GM10248 (cell line): ENCODE results near the gene ZNF594.
"Not testable (repeated sequence)": the region's sequence is repeated elsewhere in the genome, so short reads cannot be mapped to it uniquely, and the experiment has no call there.

Experiments used
- CTCF ChIA-PET: fragments of 300-600 bp; sonication (Branson Sonifier 250); formaldehyde crosslinking; extraction: SDS; loops from one replicate; lab custom pipeline; 2021; ENCODE audit warnings: antibody characterized with exemption; lab: Yijun Ruan, JAX
- POLR2A ChIA-PET: fragments of 350-650 bp; sonication (Branson Sonifier 250); formaldehyde crosslinking; extraction: SDS; loops from one replicate; lab custom pipeline; 2020; ENCODE audit warnings: antibody characterized with exemption; lab: Yijun Ruan, JAX
- DNase-seq: peaks from one replicate; pipeline ENCODE4 v3.0.0; 2012; ENCODE audit errors: extremely low spot score
- TF ChIP-seq, protein P1 (sequence below): IDR thresholded peaks from 2 replicates; pipeline ENCODE4 v1.5.1; 2012; ENCODE audit warnings: mild to moderate bottlenecking, low read depth; ENCODE audit errors: extremely low read depth, missing control alignments, control extremely low read depth

The ZNF594 gene

DNA sequence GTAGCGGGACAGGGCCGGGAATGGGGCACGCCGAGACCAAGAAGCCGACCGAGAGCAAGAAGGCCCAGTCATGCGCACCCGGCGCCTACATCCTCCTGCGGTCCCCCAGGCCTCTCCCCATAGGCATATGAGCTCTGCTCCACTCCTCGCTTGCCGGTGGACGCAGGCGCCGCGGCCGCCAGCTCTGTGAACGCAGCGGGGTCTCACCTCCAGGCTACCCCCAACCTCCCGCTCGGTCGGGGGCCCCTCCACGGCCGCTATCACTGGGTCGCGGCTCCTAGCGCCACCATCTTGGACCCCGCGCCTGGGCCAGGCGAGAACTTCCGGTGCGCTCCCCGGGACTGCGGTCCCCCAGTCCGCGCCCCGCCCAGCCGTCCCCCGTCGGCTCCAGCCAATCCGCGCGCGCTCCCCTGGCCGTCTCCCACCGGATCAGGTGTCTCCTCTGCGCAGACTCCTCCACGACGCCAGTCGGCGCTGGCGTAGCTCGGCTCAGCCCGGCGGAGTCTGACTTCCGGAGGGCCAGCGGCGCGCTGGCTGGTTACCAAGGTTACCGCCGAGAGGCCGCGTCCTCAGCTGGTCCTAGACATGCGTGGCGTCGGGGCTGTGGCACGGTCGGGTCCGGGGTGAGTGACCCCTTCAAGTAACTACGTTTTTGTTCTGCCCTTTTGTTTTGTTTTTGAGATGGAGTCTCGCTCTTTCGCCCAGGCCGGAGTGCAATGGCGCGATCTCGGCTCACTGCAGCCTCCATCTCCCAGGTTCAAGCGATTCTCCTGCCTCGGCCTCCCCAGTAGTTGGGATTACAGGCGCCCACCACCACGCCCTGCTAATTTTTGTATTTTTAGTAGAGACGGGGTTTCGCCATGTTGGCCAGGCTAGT, at the start of gene ZNF594:
Gene ZNF594, minus strand, starts transcription at position 328 of the 877 bp plus-strand sequence. CDS start 7,612 bp downstream, outside the sequence.
- peak; percentile 99 for DNase-seq
- TF ChIP-seq, protein P1, sequence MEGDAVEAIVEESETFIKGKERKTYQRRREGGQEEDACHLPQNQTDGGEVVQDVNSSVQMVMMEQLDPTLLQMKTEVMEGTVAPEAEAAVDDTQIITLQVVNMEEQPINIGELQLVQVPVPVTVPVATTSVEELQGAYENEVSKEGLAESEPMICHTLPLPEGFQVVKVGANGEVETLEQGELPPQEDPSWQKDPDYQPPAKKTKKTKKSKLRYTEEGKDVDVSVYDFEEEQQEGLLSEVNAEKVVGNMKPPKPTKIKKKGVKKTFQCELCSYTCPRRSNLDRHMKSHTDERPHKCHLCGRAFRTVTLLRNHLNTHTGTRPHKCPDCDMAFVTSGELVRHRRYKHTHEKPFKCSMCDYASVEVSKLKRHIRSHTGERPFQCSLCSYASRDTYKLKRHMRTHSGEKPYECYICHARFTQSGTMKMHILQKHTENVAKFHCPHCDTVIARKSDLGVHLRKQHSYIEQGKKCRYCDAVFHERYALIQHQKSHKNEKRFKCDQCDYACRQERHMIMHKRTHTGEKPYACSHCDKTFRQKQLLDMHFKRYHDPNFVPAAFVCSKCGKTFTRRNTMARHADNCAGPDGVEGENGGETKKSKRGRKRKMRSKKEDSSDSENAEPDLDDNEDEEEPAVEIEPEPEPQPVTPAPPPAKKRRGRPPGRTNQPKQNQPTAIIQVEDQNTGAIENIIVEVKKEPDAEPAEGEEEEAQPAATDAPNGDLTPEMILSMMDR, result peak; percentile 85
- ChIA-PET CTCF (interaction anchor here (0.7 to 10.3 kb wide), 14 partner anchors 9 to 894 kb away, joined by 3 to 110 read pairs (median 4); partner anchors contain the start of genes SCIMP, ZFP3 and ZNF232), POLR2A (interaction anchor here (0.5 to 1.9 kb wide), 3 partner anchors 35 to 125 kb away, joined by 3 to 5 read pairs (median 3); partner anchors contain the start of gene SCIMP)

DNA sequence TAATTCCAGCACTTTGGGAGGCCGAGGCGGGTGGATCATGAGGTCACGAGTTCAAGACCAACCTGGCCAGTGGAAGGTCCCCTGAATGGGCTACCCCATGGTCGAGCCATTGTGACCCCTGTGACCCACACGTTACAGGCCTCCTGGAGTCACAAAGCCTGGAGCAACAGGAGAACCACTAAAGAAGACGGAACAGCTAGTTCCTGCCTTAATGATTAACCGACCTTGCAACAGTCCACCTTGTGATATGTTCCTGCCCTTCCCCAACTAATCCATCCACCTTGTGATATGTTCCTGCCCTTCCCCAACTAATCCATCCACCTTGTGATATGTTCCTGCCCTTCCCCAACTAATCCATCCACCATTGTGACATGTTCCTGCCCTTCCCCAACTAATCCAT, 48.1 kb upstream of the ZNF594 start:
- CTCF ChIA-PET, result interaction anchor here (1.3 to 6.2 kb wide), 5 partner anchors 8 to 199 kb away, joined by 3 to 110 read pairs (median 41); partner anchors contain the start of genes C1QBP and ZNF594
- POLR2A ChIA-PET, DNase-seq: not testable (repeated sequence)

DNA sequence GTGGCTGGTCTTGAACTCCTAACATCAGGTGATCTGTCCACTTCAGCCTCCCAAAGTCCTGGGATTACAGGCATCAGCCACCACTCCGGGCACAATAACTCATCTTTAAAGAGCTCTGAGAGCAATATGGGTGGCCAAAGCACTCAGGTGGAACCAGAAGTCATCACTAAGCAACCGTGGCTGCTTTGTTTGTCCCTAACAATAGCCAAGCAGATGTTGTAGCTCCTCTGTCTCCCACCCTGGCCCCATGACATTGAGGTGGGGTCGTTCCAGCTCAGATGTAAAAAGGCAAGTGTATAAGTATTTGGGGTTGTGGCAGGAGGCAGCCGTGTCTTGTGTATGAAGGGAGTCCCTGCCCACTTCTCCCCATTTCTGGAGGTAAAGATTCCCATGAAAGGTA, 46.7 kb upstream of the ZNF594 start:
- TF ChIP-seq, protein P1, result no peak
- no peak for DNase-seq
- ChIA-PET POLR2A (no interaction called here), CTCF (interaction anchor here (1.0 to 6.2 kb wide), 14 partner anchors 10 to 271 kb away, joined by 3 to 110 read pairs (median 4); partner anchors contain the start of genes SPAG7 and ZNF594)

DNA sequence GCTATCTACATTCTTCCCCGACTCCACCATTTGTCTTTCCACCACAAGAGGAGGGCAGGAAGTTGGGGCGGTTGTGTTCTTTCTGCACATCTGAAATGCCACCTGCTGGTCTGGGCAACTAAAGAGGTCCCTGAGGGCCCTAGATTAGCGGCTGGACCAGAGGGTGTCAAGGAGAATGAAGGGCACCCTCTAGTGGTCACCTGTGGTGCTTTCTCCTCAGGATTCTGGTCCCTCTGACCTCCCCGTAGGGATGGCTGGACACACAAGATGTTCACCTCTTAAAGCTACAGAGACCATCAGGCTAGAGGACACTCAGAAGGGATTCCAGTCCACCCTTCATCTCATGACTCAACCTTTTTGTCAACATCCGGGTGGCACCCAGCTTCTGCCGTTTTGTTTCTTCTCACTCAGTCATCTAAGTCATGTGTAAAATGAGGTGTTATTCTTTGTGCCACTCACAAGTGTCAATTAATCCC, 45.9 kb upstream of the ZNF594 start:
- DNase-seq, result peak; percentile 65
- CTCF ChIA-PET, result interaction anchor here (0.6 to 6.2 kb wide), 18 partner anchors 10 to 270 kb away, joined by 3 to 110 read pairs (median 4); partner anchors contain the start of genes SPAG7 and ZNF594
- POLR2A ChIA-PET, result interaction anchor here (1.0 kb wide), 1 partner anchor 14 kb away, joined by 3 read pairs; no protein-coding TSS in a partner anchor
- TF ChIP-seq, protein P1, result peak; percentile 87

DNA sequence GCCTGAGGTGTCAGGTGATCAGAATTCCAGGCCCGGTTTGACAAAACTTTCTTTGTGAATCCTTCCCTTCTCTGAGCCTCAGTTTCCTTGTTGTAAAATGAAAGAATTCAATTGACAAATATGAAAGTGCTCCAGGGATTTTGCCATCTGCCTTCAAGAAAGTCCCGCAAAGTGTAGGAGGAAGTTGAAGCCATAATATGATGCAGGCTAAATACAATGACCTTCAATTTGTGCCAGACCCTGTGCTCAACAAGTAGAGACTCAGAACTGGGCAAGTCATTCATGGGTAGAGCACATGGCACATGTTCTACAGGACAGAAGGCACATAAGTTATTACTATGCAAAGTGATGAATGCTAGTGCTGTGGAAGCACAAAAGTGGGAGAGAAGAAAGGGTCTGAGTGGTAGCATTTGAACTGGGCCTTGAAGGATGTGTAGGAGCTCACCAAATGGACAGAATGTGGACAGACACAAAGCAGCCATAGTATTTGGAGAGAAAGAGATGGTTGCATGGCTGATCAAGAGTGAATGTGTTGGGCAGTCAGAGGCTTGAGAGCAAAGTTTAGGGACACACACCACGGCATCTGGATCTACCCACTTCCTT, 45.4 kb upstream of the ZNF594 start:
- DNase-seq, result no peak
- POLR2A ChIA-PET, result interaction anchor here (0.6 to 1.0 kb wide), 2 partner anchors 14 to 179 kb away, joined by 3 read pairs; no protein-coding TSS in a partner anchor
- CTCF ChIA-PET, result interaction anchor here (0.7 to 6.2 kb wide), 11 partner anchors 10 to 205 kb away, joined by 3 to 110 read pairs (median 4); partner anchors contain the start of gene ZNF594
- TF ChIP-seq, protein P1, result no peak

DNA sequence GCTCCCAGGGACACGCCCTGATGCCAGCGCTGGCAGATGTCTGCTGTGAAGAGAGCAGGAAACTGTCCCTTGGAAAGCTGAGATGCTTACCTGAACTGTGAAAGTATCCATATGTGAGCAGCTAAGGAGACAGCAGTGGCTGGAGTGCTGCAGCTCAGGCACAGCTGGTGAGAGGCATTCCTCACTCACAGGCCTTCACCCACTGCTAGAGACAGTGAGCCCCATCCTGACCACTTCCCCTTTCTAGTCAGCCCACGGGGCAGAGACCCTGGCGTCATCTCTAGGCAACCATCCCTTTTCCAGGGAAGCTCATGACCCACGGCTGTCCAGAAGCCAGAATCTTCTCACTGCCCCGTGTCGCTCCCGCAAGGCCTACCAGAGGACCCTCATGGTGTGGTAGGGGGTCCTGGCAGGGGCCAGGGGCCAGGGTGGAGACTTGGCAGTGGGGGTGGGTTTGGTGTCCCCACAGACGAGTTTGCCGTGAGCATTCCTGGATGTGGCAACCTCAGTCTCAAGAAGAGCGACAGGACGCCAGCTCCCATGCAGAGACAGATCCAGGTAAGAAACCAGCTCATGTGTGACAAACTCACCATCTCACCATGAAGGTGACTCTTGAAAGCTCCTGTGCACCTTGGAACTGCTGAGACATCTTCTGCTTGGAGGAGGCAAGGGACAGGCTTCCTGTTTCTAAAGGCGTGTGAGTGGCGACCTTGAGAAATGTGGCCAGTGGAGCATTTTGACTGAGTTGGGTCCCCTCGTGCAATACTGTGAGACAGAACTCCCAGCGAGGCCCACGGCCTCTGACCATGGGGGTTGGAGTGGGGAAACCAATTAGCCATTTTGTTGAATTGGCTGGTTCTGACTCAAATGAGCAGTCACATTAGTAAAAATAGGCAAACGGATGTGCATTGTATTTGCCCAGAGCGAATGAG, 43.2 kb upstream of the ZNF594 start, which contains the start of gene SCIMP:
Gene SCIMP, minus strand, starts transcription at position 216 of the 932 bp plus-strand sequence. Its CDS starts 105 bp downstream, at position 111.
- TF ChIP-seq, protein P1, result no peak
- POLR2A ChIA-PET, result interaction anchor here (0.5 to 1.9 kb wide), 4 partner anchors 9 to 47 kb away, joined by 3 to 18 read pairs (median 4); partner anchors contain the start of gene ZNF594

DNA sequence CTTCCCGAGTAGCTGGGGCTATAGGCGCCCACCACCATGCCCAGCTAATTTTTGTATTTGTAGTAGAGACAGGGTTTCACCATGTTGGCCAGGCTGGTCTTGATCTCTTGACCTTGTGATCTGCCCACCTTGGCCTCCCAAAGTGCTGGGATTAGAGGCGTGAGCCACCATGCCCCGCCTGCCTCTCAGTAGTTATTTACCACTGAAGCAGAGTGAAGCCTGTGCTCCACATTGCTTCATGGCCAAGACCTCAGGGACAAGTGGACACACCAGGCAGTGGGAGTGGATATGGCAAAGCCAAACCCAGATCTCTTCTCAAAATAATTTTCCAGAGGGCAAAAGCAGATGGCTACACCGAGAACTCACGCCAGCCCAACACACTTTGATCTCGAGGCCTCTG, 41.8 kb upstream of the ZNF594 start:
- POLR2A ChIA-PET, result interaction anchor here (1.9 kb wide), 1 partner anchor 8 kb away, joined by 18 read pairs; no protein-coding TSS in a partner anchor
- DNase-seq, CTCF ChIA-PET: not testable (repeated sequence)

More for the DNA sequence above, 43.2 kb upstream of the ZNF594 start, which contains the start of gene SCIMP:
- DNase-seq, result peak; percentile 70
- CTCF ChIA-PET, result interaction anchor here (1.0 to 6.2 kb wide), 6 partner anchors 8 to 40 kb away, joined by 3 to 110 read pairs (median 22); partner anchors contain the start of gene ZNF594
